HG03565 (cell line): ENCODE data around the gene COTL1.

Experiments
- ATAC-seq: cut with Tn5 transposase; IDR thresholded peaks from one replicate; pipeline ENCODE4 v1.9.1; 2021; ENCODE audit warnings: mild to moderate bottlenecking, moderate library complexity; ENCODE audit not compliant: unreplicated experiment

COTL1 gene

DNA sequence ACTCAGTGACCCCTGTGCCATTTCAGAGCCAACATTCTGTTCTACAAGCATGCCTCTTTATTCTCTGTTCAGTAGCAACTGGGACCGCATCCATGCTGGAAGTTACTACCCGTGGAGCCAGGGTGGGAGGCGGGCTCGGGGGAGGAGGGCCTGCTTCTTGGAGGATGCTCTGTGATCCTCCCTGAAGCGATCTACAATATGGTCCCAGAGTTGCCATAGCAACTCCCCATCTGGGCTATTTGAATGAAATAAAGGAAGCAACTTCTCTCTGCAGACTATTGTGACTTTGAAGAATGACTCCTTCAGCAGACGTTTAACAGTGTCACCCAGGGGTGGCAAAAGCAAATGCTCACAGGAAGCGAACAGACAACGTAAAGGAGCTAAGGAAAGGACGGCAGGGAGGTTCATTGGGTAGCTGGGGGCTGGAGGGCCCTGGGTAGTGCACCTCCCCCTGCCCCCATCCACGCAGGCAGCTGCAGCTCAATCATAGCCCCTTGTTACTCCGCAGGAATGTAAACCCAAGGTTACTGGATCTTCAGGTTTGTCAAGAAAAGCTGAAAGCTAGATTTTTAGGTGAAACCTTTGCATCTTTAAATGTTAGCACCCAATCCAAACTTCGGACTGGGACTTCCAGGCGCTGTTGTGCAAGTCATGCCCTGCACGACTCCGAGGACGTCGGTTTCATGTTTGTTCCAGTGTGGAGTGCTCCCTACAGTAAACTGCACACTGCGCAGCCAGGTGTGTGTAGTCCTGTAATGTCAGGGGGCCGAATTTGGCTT, 62.3 kb downstream of the COTL1 start:
- ATAC-seq: no peak

GRCh38 chr16:84554627-84555328, 63.1 kb downstream of the COTL1 start:
- no peak for ATAC-seq

DNA sequence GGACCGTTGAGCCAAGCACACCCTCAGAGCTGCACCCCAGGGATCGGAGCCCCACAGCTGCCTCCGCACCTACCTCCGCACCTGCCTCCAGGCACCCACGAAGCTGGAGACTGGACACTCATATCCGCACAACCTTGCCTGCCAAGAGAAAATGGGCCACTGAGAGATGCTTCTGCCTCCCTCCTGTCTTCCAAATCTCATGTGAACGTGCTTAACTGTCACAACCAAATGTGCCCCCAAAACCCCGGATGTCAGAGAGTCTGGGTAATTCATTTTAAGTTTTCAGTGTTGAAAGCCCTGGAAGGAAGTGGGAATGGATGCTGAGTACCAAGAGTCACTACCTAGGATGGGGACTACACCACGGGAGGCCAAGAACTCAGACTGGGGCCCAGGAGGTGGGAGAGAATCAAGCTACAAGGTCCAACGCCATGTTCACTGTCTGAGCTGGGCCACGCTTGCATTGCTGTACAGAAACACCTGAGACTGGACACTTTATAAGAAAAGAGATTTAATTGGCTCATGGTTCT, 63.9 kb downstream of the COTL1 start:
- ATAC-seq: no peak

GRCh38 chr16:84552135-84552534, 65.7 kb downstream of the COTL1 start:
- no peak for ATAC-seq

GRCh38 chr16:84550096-84550495, 67.8 kb downstream of the COTL1 start:
- ATAC-seq: no peak

DNA sequence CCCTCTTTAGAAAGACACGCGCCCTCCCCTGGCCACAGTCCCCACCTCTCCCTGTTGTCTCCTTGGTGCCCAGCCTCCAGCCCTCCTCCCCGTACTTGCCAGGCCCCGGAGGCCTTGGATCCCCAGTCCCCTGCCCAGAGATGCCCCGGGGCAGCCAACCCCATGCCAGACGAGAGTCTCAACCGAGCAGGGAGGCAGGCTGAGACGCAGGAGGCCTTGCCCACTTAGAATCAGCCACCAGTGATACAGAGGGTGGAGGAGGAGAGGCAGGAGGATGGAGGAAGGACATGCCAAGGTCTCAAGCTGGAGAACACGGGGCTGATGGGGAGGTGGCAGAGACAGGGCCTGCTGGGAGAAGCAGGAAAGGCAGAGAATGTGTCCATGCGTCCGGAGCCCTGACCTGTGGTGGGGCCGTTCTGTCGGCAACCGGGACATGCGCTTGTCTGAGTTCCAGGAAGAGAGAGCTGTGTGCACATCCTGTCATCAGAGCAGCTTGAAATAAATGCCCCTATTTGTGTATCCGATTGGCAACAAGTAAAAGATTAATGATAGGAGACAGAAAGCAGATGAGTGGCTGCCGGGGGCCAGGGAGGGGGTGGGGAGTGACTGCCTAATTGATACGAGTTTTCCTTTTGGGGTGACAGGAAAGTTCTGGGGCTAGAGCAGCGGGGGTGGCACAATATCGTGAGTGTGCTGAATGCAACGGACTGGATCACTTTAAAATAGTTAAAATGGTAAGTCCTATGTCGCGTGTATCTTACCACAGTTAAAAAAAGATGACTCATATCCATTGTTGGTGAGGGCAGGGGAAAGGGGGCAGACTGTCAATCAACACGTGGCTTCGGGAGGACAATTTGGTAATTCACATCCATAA, 68.7 kb downstream of the COTL1 start:
- ATAC-seq: no peak

DNA sequence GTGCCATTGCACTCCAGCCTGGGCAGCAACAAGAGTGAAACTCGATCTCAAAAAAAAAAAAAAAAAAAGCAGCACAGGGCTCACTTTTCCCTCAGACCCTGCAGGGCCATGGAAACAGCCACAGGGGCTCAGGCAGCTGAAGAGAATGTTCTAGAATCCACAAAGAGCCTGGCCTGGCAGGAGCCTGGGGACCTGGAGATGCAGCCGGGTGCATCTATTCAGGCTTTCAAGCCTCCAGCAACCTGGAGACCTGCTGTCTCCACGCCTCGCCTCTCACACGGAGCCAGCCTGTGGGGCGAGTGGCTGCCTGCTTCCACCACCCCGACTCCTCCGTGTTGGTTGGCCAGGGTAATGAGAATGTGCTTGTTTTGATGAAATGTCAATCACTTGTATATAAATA, 69.4 kb downstream of the COTL1 start:
- no peak for ATAC-seq

DNA sequence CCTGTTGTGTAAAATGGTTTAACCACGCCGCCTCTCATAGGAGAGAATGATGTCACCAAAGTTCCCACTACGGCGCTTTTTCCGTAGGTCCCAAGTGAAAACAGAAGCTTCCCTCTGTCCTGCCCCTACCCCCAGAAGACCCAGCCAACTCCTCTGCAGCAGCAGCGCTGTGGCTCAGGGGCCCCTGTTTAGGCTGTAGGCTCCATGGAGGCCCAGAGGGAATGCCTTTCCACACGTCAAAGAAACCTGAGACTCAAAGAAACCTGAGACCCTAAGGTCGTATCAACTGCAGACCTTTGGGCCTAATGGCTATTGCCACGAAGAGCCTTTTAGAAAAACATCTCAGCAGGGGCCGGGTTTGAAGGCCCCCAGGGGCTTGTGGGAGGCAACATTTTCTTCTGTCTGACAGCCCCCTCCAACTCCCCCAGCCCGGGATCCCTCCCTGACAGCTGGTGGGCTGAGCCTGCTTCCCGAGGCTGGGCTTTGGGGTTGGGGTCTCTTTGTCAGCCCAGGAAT, 70.3 kb downstream of the COTL1 start:
- ATAC-seq: no peak

DNA sequence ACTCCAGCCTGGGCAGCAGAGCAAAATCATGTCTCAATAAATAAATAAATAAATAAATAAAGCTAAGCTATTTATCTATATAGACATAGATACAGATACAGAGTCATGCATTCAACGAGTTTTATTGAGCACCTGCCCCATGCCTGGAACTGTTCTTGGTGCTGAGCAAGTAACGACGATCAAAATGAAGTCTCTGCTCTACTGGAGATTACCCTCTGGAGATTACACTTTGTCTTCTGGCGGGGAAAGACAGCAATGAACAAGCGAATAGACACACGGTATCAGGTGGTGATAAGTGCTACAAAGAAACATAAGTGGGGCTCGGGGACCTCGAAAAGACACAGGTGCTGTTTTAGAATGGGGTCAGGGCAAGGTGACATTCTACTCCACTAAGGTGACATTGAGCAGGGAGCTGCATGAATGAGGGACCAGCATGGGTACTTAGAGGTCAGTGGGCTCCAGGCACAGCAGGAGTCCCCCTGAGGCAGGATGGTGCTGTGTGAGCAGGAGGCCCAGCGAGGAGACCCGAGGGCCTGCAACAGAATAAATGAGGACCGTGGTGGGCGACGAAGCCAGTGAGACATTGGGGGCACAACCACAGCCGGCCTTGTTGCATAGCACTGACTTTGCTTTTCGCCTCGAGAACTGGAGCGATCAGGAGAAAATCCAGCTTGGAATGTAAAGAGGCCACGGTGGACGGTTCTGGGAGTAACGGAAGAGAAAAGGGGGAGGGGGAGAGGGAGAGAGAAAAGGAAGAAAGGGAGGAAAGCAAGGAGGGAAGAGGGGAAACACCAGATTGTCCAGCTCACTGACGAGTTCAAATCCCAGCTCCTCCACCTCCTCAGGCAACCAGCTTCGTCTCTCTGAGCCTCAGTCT, 71.0 kb downstream of the COTL1 start:
- ATAC-seq: no peak

DNA sequence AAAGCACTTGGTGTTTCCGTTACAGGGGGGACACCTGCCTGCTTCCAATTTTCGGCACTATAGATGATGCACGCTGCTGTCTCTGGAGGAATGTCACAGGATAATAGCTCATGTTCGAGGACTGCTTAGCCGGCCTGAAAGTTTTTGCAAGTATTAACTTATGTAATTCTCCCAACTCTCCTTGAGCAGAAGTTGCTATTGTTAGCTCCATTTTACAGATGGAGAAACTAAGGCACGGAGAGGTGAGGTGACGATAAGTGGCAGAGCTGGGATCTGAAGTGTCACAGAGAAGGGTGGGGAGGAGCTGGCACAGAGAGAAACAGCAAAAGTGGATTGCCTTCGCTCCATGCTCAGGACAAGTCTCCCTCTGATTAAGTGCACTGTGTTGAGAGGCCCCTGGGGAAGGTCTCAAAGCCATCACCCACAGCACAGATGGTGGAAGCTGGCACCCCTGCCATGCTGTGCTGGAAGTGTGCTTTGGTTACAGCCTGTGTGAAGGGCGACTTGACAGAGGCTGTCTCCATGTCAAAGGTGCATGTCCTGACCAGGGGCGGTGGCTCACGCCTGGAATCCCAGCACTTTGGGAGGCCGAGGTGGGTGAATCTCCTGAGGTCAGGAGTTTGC, 72.7 kb downstream of the COTL1 start:
- ATAC-seq: no peak

- ATAC-seq: no peak
These were observed 73.7 kb downstream of the COTL1 start for GRCh38 chr16:84544031-84544773.

- no peak for ATAC-seq
These were observed 74.6 kb downstream of the COTL1 start for GRCh38 chr16:84543253-84543652.

- ATAC-seq: no peak
These were observed 75.7 kb downstream of the COTL1 start for GRCh38 chr16:84541999-84542817.

GRCh38 chr16:84540194-84540593, 77.7 kb downstream of the COTL1 start:
- no peak for ATAC-seq

GRCh38 chr16:84538222-84538840, 79.5 kb downstream of the COTL1 start:
- no peak for ATAC-seq

- no peak for ATAC-seq
These were observed 80.3 kb downstream of the COTL1 start for GRCh38 chr16:84537491-84538151.

- no peak for ATAC-seq
These were observed 82.0 kb downstream of the COTL1 start for GRCh38 chr16:84535851-84536250.
